Retinal pigment epithelial cell (primary cell): ENCODE measurements around the gene MYO3A.

ENCODE experiments used
- DNase-seq: peaks from one replicate; pipeline ENCODE4 v3.0.0-alpha.2; 2010; ENCODE audit warnings: low read depth
- H3K4me3 ChIP-seq: 2 replicates; pipeline ENCODE4 v1.5.1; 2011; ENCODE audit warnings: mild to moderate bottlenecking, low read length, control low read depth, moderate library complexity
- TF ChIP-seq, protein P1 (sequence below): conservative IDR thresholded peaks from 2 replicates; pipeline ENCODE4 v1.5.1; 2011; ENCODE audit warnings: low read depth, low read length, control low read depth, inconsistent platforms

The MYO3A gene

GRCh38 chr10:26015092-26015491 lies 81.1 kb downstream of the MYO3A start:
- no peak for DNase-seq
- TF ChIP-seq, protein P1, sequence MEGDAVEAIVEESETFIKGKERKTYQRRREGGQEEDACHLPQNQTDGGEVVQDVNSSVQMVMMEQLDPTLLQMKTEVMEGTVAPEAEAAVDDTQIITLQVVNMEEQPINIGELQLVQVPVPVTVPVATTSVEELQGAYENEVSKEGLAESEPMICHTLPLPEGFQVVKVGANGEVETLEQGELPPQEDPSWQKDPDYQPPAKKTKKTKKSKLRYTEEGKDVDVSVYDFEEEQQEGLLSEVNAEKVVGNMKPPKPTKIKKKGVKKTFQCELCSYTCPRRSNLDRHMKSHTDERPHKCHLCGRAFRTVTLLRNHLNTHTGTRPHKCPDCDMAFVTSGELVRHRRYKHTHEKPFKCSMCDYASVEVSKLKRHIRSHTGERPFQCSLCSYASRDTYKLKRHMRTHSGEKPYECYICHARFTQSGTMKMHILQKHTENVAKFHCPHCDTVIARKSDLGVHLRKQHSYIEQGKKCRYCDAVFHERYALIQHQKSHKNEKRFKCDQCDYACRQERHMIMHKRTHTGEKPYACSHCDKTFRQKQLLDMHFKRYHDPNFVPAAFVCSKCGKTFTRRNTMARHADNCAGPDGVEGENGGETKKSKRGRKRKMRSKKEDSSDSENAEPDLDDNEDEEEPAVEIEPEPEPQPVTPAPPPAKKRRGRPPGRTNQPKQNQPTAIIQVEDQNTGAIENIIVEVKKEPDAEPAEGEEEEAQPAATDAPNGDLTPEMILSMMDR: no peak

DNA sequence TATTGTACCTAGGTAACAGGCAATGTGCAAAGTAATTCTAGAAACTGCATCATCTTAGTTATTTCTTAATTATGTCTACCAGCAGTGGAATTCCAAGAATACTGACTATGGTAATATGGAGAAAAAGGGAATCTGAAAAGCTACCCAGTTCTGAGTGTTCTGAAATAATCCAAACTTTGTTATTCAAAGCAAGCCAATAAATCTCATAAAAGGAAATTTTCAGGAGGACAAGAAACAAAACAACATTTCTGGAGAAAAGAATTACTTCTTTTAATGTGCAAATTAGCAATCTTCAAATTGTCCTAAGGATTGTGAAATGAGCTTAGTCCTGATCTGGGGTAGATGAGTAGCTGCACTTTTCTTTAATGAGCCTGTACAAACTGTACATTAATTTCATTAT lies 88.8 kb downstream of the MYO3A start:
- no peak overlapping the region for H3K4me3 ChIP-seq
- no peak for DNase-seq
- TF ChIP-seq, protein P1: no peak

More at GRCh38 chr10:26015092-26015491, 81.1 kb downstream of the MYO3A start:
- H3K4me3 ChIP-seq: no peak overlapping the region

DNA sequence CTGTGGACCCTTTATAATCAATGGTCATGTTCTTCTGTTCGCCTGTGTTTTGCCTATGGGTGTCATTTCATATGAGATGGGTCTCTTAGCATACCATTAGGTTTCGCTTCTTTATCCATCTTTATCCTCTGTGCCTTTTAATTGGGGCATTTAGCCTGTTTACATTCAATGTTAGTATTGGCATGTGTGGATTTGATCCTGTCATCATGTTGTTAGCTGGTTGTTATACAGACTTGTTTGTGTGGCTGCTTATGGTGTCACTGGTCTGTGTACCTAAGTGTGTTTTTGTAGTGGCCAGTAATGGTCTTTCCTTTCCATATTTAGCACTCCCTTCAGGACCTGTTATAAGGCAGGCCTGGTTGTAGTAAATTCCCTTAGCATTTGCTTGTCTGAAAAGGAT lies 90.3 kb downstream of the MYO3A start:
- TF ChIP-seq, protein P1: no peak
- H3K4me3 ChIP-seq: no peak overlapping the region
- DNase-seq: no peak

- no peak overlapping the region for H3K4me3 ChIP-seq
- TF ChIP-seq, protein P1: no peak
- DNase-seq: no peak
Observed at GRCh38 chr10:26025523-26025922, 91.5 kb downstream of the MYO3A start.

DNA sequence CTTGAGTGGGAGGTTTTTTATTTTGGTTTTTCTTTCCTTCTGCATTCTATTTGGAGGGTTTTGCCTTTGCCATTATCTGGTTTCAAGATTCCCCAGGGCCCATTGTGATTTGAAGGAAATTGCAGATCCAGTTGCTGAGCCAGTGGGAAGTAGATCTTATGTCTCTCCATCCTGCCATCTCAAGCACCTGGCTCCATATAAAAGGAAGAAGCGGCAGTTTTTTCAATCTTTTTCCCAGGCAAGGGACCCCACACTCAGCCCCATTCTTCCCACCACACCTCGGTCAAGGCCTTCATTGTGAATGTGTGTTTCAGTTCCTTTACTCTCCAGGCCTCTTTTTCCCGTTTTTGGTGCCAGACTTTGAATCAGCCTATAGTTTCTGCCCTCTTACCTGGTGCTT lies 95.8 kb downstream of the MYO3A start:
- DNase-seq: no peak
- H3K4me3 ChIP-seq: no peak overlapping the region
- TF ChIP-seq, protein P1: no peak

DNA sequence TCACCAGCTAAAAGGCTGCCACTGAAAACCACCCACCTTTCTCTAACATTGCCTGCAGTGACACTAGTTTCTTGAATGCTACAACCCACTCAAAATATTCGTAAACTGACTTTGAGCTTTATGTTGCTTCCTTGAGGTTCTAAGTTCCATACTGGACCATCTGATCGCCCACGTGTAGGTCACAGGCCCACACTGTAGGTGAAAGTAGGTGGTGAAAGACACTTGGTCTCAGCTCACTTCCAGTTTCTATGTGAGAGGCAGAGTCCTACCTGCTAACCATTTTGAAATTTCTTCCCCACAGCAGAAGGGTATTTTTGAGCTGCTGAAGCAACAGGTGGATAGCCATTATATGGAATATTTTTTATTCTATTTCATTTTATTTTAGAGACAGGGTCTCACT lies 97.3 kb downstream of the MYO3A start:
- TF ChIP-seq, protein P1: no peak
- DNase-seq: no peak
- no peak overlapping the region for H3K4me3 ChIP-seq

DNA sequence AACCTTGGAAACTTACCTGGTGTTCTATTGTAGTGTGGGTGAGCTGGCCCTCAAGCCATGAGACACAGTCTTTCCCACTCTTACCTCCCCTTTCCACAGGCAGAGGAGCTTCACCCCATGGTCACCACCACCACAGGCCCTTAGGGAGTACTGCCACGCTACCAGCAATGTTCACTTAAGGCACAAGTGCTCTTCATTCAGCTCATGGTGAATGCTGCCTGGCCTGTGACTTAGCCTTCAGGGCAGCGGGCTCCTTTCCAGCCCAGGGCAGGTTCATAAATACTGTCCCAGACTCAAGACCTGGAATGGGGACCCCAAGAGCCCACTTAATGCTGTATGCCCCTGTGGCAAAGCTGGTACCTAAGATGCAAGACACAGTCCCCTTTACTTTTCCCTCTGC lies 109.4 kb downstream of the MYO3A start:
- TF ChIP-seq, protein P1: no peak
- no peak overlapping the region for H3K4me3 ChIP-seq
- DNase-seq: no peak
